ENCODE measurements around the gene PPP1R2C.

PPP1R2C gene

GRCh38 chrX:42778096-42778495 lies at the start of gene PPP1R2C:
Gene PPP1R2C (minus strand): TSS chrX:42778163. CDS start chrX:42778079, 84 bp downstream.
- DNase-seq = no peak

- DNase-seq = no peak
These were observed 47.2 kb upstream of the PPP1R2C start for GRCh38 chrX:42825201-42825600.

- no peak for DNase-seq
These were observed 46.6 kb upstream of the PPP1R2C start for GRCh38 chrX:42824541-42824940.

- DNase-seq = no peak
These were observed 45.5 kb upstream of the PPP1R2C start for GRCh38 chrX:42823443-42823842.

- no peak for DNase-seq
These were observed 44.0 kb upstream of the PPP1R2C start for GRCh38 chrX:42821803-42822443.

GRCh38 chrX:42818151-42818921 lies 40.4 kb upstream of the PPP1R2C start:
- DNase-seq = no peak

GRCh38 chrX:42809569-42809968 lies 31.6 kb upstream of the PPP1R2C start:
- DNase-seq = peak in 1 of 2 donors; percentile 1

- no peak for DNase-seq
These were observed 29.4 kb upstream of the PPP1R2C start for GRCh38 chrX:42807393-42807792.

GRCh38 chrX:42804524-42804923 lies 26.6 kb upstream of the PPP1R2C start:
- DNase-seq = no peak

GRCh38 chrX:42803320-42803719 lies 25.4 kb upstream of the PPP1R2C start:
- no peak for DNase-seq

- DNase-seq = no peak
These were observed 19.8 kb upstream of the PPP1R2C start for GRCh38 chrX:42797651-42798269.

GRCh38 chrX:42783451-42783850 lies 5.5 kb upstream of the PPP1R2C start:
- no peak for DNase-seq

- DNase-seq = no peak
These were observed 1.8 kb downstream of the PPP1R2C start for GRCh38 chrX:42776195-42776594.

GRCh38 chrX:42772874-42773273 lies 5.1 kb downstream of the PPP1R2C start:
- DNase-seq = no peak

GRCh38 chrX:42771506-42772335 lies 6.2 kb downstream of the PPP1R2C start:
- no peak for DNase-seq

- DNase-seq = no peak
These were observed 7.4 kb downstream of the PPP1R2C start for GRCh38 chrX:42770566-42770965.

GRCh38 chrX:42759881-42760280 lies 18.1 kb downstream of the PPP1R2C start:
- no peak for DNase-seq

- no peak for DNase-seq
These were observed 22.1 kb downstream of the PPP1R2C start for GRCh38 chrX:42755815-42756214.

GRCh38 chrX:42754603-42755002 lies 23.4 kb downstream of the PPP1R2C start:
- no peak for DNase-seq

- DNase-seq = no peak
These were observed 23.8 kb downstream of the PPP1R2C start for GRCh38 chrX:42754115-42754514.

- DNase-seq = no peak
These were observed 25.2 kb downstream of the PPP1R2C start for GRCh38 chrX:42752730-42753129.

- DNase-seq = no peak
These were observed 26.4 kb downstream of the PPP1R2C start for GRCh38 chrX:42751573-42751972.
